CD14-positive monocyte (primary cell): ENCODE data around the gene SUPT4H1. TPM values are rescaled to one million over a fixed set of nuclear protein-coding genes. Genes with fewer than 3 reads are reported as not detected.

ENCODE experiments used
- DNase-seq, 3 donors: peaks; one replicate each; pipeline ENCODE4 v3.0.0-alpha.2; 2011 to 2022
- H2AFZ ChIP-seq: 2 replicates; pipeline ENCODE4 v1.6.0; 2012; ENCODE audit warnings: mild to moderate bottlenecking, low read depth, low read length, inconsistent platforms; ENCODE audit not compliant: insufficient read depth, poor library complexity, severe bottlenecking
- H3K27ac ChIP-seq, 2 donors: 1 replicate in 1 of 2; 2 replicates in 1 of 2; pipeline ENCODE4 v1.5.1; 2012 to 2013; ENCODE audit warnings: low read length in 2 of 2, control low read depth in 1 of 2, inconsistent platforms in 1 of 2, low read depth in 1 of 2, mild to moderate bottlenecking in 1 of 2
- H3K27me3 ChIP-seq, 2 donors: one replicate each; pipeline versions ENCODE4 v1.6.0 to v1.6.1; 2011 to 2013; ENCODE audit warnings: low read length in 2 of 2; ENCODE audit not compliant: control insufficient read depth in 2 of 2, insufficient read depth in 2 of 2
- H3K36me3 ChIP-seq, 2 donors: replicated peaks in 1 of 2; 1 replicate in 1 of 2; 2 replicates in 1 of 2; pipeline versions ENCODE4 v1.5.1 to v1.6.1; 2012 to 2013; ENCODE audit warnings: low read length in 2 of 2, control low read depth in 1 of 2, inconsistent platforms in 1 of 2, mild to moderate bottlenecking in 1 of 2; ENCODE audit not compliant: insufficient read depth in 2 of 2, control insufficient read depth in 1 of 2
- H3K4me1 ChIP-seq, 2 donors: 1 replicate in 1 of 2; 2 replicates in 1 of 2; pipeline versions ENCODE4 v1.5.1 to v1.6.1; 2012 to 2013; ENCODE audit warnings: low read length in 2 of 2, control low read depth in 1 of 2, inconsistent platforms in 1 of 2, mild to moderate bottlenecking in 1 of 2, moderate library complexity in 1 of 2; ENCODE audit not compliant: insufficient read depth in 2 of 2, control insufficient read depth in 1 of 2
- H3K4me2 ChIP-seq: replicated peaks from 2 replicates; pipeline ENCODE3; 2012; ENCODE audit warnings: low read length, moderate library complexity, mild to moderate bottlenecking; ENCODE audit not compliant: poor library complexity, severe bottlenecking; ENCODE audit errors: extremely low read depth
- H3K4me3 ChIP-seq, 3 experiments: fragments of 200-600 bp in 1 of 3; sonication (generic) in 1 of 3; replicated peaks in 1 of 3; 1 replicate in 2 of 3; 2 replicates in 1 of 3; pipeline ENCODE4 v1.5.1; 2011 to 2013; ENCODE audit warnings: low read length in 3 of 3, mild to moderate bottlenecking in 3 of 3, control low read depth in 2 of 3, low read depth in 2 of 3, inconsistent platforms in 1 of 3, moderate library complexity in 1 of 3
- H3K79me2 ChIP-seq: 2 replicates; pipeline ENCODE4 v1.6.0; 2012; ENCODE audit warnings: mild to moderate bottlenecking, control low read depth, inconsistent platforms, low read length, moderate library complexity; ENCODE audit not compliant: insufficient read depth
- H3K9ac ChIP-seq: 2 replicates; pipeline ENCODE4 v1.6.0; 2017; ENCODE audit warnings: low read length, mild to moderate bottlenecking; ENCODE audit not compliant: insufficient read depth, poor library complexity, severe bottlenecking
- H3K9me3 ChIP-seq, 2 donors: replicated peaks in 1 of 2; 1 replicate in 1 of 2; 2 replicates in 1 of 2; pipeline versions ENCODE4 v1.5.1 to v1.6.1; 2012 to 2013; ENCODE audit warnings: low read length in 2 of 2, control low read depth in 1 of 2; ENCODE audit not compliant: control insufficient read depth in 1 of 2, insufficient read depth in 1 of 2
- H4K20me1 ChIP-seq: 2 replicates; pipeline ENCODE4 v1.6.0; 2012; ENCODE audit warnings: mild to moderate bottlenecking, low read length, control low read depth, moderate library complexity; ENCODE audit not compliant: insufficient read depth
- H3K27ac Mint-ChIP-seq, 7 donors: one replicate each; pipeline ENCODE4 v1.8.0; 2020; ENCODE audit warnings: mild to moderate bottlenecking in 7 of 7, mixed read lengths in 7 of 7, moderate library complexity in 6 of 7, inconsistent platforms in 2 of 7
- H3K27me3 Mint-ChIP-seq, 3 donors: one replicate each; pipeline ENCODE4 v1.8.0; 2021 to 2022; ENCODE audit warnings: low read depth in 3 of 3, mild to moderate bottlenecking in 3 of 3, mixed read lengths in 3 of 3, moderate library complexity in 3 of 3, inconsistent platforms in 1 of 3
- H3K36me3 Mint-ChIP-seq, 2 donors: one replicate each; pipeline ENCODE4 v1.8.0; 2020; ENCODE audit warnings: mixed read lengths in 2 of 2, inconsistent platforms in 1 of 2, mild to moderate bottlenecking in 1 of 2
- H3K4me1 Mint-ChIP-seq: one replicate; pipeline ENCODE4 v1.8.0; 2020; ENCODE audit warnings: mild to moderate bottlenecking, mixed read lengths
- H3K4me3 Mint-ChIP-seq, 2 donors: one replicate each; pipeline ENCODE4 v1.8.0; 2020; ENCODE audit warnings: mild to moderate bottlenecking in 2 of 2, mixed read lengths in 2 of 2, moderate library complexity in 1 of 2
- H3K9me3 Mint-ChIP-seq, 7 donors: one replicate each; pipeline ENCODE4 v1.8.0; 2020 to 2022; ENCODE audit warnings: mixed read lengths in 7 of 7, mild to moderate bottlenecking in 6 of 7, moderate library complexity in 6 of 7, inconsistent platforms in 2 of 7
- CTCF ChIP-seq: fragments of 200-600 bp; IDR thresholded peaks from one replicate; pipeline ENCODE4 v1.8.0; 2022; ENCODE audit warnings: antibody characterized with exemption, mild to moderate bottlenecking
- WGBS: methylation state at CpG from one replicate; pipeline ENCODE4 v1.1.5; 2013; ENCODE audit warnings: missing lambda C conversion rate; ENCODE audit not compliant: insufficient coverage; 5-methylcytosine and 5-hydroxymethylcytosine counted together
- intact Hi-C, 2 donors: fragments of 100-400 bp; cut with micrococcal nuclease; formaldehyde crosslinking; loops; one replicate each; pipeline versions ENCODE4 v1.15.0 to v1.15.1; 2023
- polyA plus RNA-seq, 3 donors: library from polyadenylated mRNA; depleted of rRNA in 1 of 3; unstranded in 2 of 3; stranded (reverse) in 1 of 3; fragments of 300-500 nt in 2 of 3; fragments of >200 nt in 1 of 3; fragmentation: Illumina TruSeq in 2 of 3; gene quantifications; 1 replicate in 2 of 3; 2 replicates in 1 of 3; pipeline ENCODE4 v1.2.3, GENCODE V29; 2012 to 2021

SUPT4H1 gene
- polyA plus RNA-seq, 3 donors, result 144 to 251 (median 241) TPM

GRCh38 chr17:58330997-58331814, 20.8 kb downstream of the SUPT4H1 start:
- Histone ChIP-seq H3K4me1 (peaks cover 78 to 80% of the 10 kb centered on the region in 2 donors), H3K4me3 (peak overlapping the region; percentile 72 to 100 (median 99)), H4K20me1 (peaks cover 62% of the 10 kb centered on the region), H3K9ac (peak overlapping the region; percentile 98), H3K27ac (peak overlapping the region; percentile 98 to 100), H3K4me2 (peak overlapping the region; percentile 99), H3K36me3 (peaks cover 9 to 18% of the 10 kb centered on the region in 2 donors), H3K79me2 (peaks cover 82% of the 10 kb centered on the region), H3K9me3 (no peaks in the 10 kb centered on the region), H3K27me3 (peaks cover 0 to 4% of the 10 kb centered on the region in 2 donors), H2AFZ (no peak overlapping the region)
- H3K4me1 Mint-ChIP-seq, result peaks cover 72% of the 10 kb centered on the region
- H3K36me3 Mint-ChIP-seq, result peaks cover 18 to 22% of the 10 kb centered on the region in 2 donors
- no peak for TF ChIP-seq CTCF
- intact Hi-C loops, result loop anchor here (2.0 to 10.0 kb wide), 3 partner anchors 14 to 184 kb away; partner anchors contain the start of genes MTMR4 (in 1 of the 2) and SUPT4H1 (in 1 of the 2)
- 0% methylated on average over 14 of the region's 23 CpGs for WGBS
- peak overlapping the region; percentile 99 to 100 for H3K4me3 Mint-ChIP-seq
- peaks cover 8 to 18% (median 11%) of the 10 kb centered on the region in 3 donors for H3K27me3 Mint-ChIP-seq
- H3K9me3 Mint-ChIP-seq, result peaks cover 0 to 7% (median 6%) of the 10 kb centered on the region in 7 donors
- H3K27ac Mint-ChIP-seq, result peak overlapping the region; percentile 98 to 100 (median 98)
- DNase-seq, result peak; percentile 79 to 83 (median 80)

- Histone ChIP-seq H3K79me2 (peaks cover 78% of the 10 kb centered on the region), H3K4me1 (peaks cover 78 to 80% of the 10 kb centered on the region in 2 donors), H3K27ac (peak overlapping the region; percentile 98 to 100), H3K9ac (peak overlapping the region; percentile 98), H4K20me1 (peaks cover 68% of the 10 kb centered on the region), H3K27me3 (peaks cover 0 to 11% of the 10 kb centered on the region in 2 donors), H2AFZ (no peak overlapping the region), H3K4me3 (peak overlapping the region; percentile 72 to 100 (median 99)), H3K4me2 (peak overlapping the region; percentile 99), H3K36me3 (peaks cover 9 to 18% of the 10 kb centered on the region in 2 donors), H3K9me3 (no peaks in the 10 kb centered on the region)
- 0% methylated on average over 10 of the region's 10 CpGs for WGBS
- no peak for TF ChIP-seq CTCF
- peaks cover 18 to 22% of the 10 kb centered on the region in 2 donors for H3K36me3 Mint-ChIP-seq
- peak overlapping the region; percentile 98 to 100 (median 98) for H3K27ac Mint-ChIP-seq
- no peak for DNase-seq
- peaks cover 0 to 9% (median 7%) of the 10 kb centered on the region in 7 donors for H3K9me3 Mint-ChIP-seq
- peaks cover 72% of the 10 kb centered on the region for H3K4me1 Mint-ChIP-seq
- intact Hi-C loops, result loop anchor here (2.0 to 10.0 kb wide), 3 partner anchors 14 to 184 kb away; partner anchors contain the start of genes MTMR4 (in 1 of the 2) and SUPT4H1 (in 1 of the 2)
- H3K4me3 Mint-ChIP-seq, result peak overlapping the region; percentile 99 to 100
- H3K27me3 Mint-ChIP-seq, result peaks cover 15 to 24% (median 17%) of the 10 kb centered on the region in 3 donors
Measured at GRCh38 chr17:58330538-58330996, 21.4 kb downstream of the SUPT4H1 start.
